ENCODE data around the gene VEPH1. TPM values are rescaled to one million over a fixed set of nuclear protein-coding genes. Genes with fewer than 3 reads are reported as not detected.

Gene VEPH1
- total RNA-seq, 1 experiment from 2014 or later, result 0.32 TPM

DNA sequence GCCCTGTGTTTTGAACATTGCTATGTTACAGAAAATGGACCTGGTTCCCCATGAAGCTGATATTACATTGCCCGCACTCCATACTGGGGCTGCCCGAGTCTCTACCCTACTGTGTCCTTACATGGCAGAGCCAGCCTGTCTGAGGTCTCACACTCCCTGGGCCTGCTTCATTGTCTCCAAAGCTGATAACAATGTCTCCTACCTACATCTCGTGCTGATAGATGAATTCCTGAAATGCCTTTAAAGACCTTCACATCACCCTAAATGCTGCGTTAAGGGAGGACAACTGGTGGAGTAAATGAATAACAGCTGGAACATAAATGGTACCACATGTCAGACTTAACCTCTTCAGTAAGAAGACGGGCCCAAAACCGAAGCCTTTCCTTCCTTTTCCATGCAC, 129.4 kb downstream of the VEPH1 start:
- H3K4me3 ChIP-seq (ENCODE audit: low read depth, low read length, poor library complexity, severe bottlenecking), result no peak overlapping the region
- no TSS peak for BruUV-seq (replicated peaks)
- H3K36me3 ChIP-seq (ENCODE audit: insufficient read depth, low read length, poor library complexity, severe bottlenecking), result no peaks in the 10 kb centered on the region
- intact Hi-C loops (cut with micrococcal nuclease; ENCODE audit: unreplicated experiment), result no loop called here
- H3K4me1 ChIP-seq (ENCODE audit: insufficient read depth, low read length, poor library complexity, severe bottlenecking), result peaks cover 29% of the 10 kb centered on the region
- POLR2A ChIA-PET (ENCODE audit: low non-redundant PET), result no interaction called here
- no peaks in the 10 kb centered on the region for H3K9me3 ChIP-seq (ENCODE audit: low read depth, low read length, poor library complexity, severe bottlenecking)
- H3K27me3 ChIP-seq (replicated peaks; ENCODE audit: insufficient read depth, low read depth, low read length, poor library complexity), result peaks cover 7% of the 10 kb centered on the region
- no peak overlapping the region for H3K27ac ChIP-seq (ENCODE audit: low read depth, low read length, poor library complexity, severe bottlenecking)
- CTCF ChIA-PET, result no interaction called here
- peak; percentile 11 for DNase-seq (ENCODE audit: low spot score)
- no peak for TF ChIP-seq EZH2 (IDR thresholded peaks at IDR 0.05; ENCODE audit: borderline replicate concordance, low read depth, low read length, poor library complexity, severe bottlenecking)
- TF ChIP-seq, protein P1, sequence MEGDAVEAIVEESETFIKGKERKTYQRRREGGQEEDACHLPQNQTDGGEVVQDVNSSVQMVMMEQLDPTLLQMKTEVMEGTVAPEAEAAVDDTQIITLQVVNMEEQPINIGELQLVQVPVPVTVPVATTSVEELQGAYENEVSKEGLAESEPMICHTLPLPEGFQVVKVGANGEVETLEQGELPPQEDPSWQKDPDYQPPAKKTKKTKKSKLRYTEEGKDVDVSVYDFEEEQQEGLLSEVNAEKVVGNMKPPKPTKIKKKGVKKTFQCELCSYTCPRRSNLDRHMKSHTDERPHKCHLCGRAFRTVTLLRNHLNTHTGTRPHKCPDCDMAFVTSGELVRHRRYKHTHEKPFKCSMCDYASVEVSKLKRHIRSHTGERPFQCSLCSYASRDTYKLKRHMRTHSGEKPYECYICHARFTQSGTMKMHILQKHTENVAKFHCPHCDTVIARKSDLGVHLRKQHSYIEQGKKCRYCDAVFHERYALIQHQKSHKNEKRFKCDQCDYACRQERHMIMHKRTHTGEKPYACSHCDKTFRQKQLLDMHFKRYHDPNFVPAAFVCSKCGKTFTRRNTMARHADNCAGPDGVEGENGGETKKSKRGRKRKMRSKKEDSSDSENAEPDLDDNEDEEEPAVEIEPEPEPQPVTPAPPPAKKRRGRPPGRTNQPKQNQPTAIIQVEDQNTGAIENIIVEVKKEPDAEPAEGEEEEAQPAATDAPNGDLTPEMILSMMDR (conservative IDR thresholded peaks at IDR 0.05; ENCODE audit: low read depth, low read length), result no peak

DNA sequence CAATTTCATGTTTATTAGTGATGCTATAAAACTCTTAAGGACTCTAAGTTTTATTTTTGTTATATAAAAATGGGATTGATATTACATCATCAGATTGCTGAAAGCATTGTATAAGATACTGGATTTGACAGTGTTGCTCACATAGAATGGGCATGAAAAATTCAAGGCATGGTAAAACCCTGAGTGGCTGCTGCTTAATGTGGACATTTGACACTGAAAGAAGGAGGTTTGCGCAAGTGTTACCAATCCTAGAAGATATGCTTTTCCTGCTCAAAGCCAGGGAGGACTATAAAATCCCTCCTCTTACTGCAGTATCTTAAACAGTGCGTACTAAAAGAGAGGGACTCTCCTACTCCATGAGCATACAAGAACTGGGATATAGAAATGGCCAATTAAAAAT, 132.3 kb downstream of the VEPH1 start:
- BruUV-seq (replicated peaks), result no TSS peak
- POLR2A ChIA-PET (ENCODE audit: low non-redundant PET), result no interaction called here
- intact Hi-C loops (cut with micrococcal nuclease; ENCODE audit: unreplicated experiment), result no loop called here

DNA sequence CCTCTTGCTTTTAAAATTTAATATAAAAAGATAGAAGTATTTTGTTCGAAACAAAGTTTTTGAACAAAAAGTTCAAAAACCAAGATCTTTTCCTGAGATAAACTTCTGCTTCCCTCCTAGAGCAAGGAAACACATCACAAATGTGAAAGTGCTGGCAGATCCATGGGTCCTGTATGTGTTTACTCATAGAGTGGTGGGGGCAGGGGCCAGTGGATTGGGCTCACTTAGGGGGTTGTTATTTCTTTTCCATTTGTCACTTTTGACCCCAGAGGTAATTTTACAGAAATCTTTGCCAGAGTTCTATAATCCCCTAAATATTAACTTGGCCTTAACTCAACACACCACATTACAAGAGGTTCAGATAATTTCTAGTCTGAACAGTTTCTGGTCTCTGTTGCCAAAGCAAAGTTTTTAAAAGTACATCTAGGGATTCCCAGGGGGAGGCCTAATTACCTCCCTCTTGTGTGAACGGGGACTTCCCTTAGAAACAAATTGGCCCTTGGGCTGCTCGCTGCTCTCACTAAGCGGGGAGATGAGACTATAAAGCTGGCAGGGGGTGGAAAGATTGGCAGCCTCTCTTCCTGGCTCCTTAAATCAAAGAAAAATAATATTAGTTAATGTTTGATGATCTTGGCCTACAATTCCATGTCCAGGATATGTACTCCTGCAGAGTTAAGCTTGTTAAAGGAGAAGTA, 133.3 kb downstream of the VEPH1 start:
- peaks cover 7% of the 10 kb centered on the region for H3K27me3 ChIP-seq (replicated peaks; ENCODE audit: insufficient read depth, low read depth, low read length, poor library complexity)
- TF ChIP-seq, protein P1 (conservative IDR thresholded peaks at IDR 0.05; ENCODE audit: low read depth, low read length), result no peak
- TF ChIP-seq EZH2 (IDR thresholded peaks at IDR 0.05; ENCODE audit: borderline replicate concordance, low read depth, low read length, poor library complexity, severe bottlenecking), result no peak
- peak; percentile 98 for DNase-seq (ENCODE audit: low spot score)
- CTCF ChIA-PET, result no interaction called here
- H3K4me1 ChIP-seq (ENCODE audit: insufficient read depth, low read length, poor library complexity, severe bottlenecking), result peaks cover 26% of the 10 kb centered on the region
- intact Hi-C loops (cut with micrococcal nuclease; ENCODE audit: unreplicated experiment), result no loop called here
- no peak overlapping the region for H3K27ac ChIP-seq (ENCODE audit: low read depth, low read length, poor library complexity, severe bottlenecking)
- no peak overlapping the region for H3K4me3 ChIP-seq (ENCODE audit: low read depth, low read length, poor library complexity, severe bottlenecking)
- no TSS peak for BruUV-seq (replicated peaks)
- no peaks in the 10 kb centered on the region for H3K9me3 ChIP-seq (ENCODE audit: low read depth, low read length, poor library complexity, severe bottlenecking)
- POLR2A ChIA-PET (ENCODE audit: low non-redundant PET), result no interaction called here
- H3K36me3 ChIP-seq (ENCODE audit: insufficient read depth, low read length, poor library complexity, severe bottlenecking), result no peaks in the 10 kb centered on the region

More for the DNA sequence above, 132.3 kb downstream of the VEPH1 start:
- H3K9me3 ChIP-seq (ENCODE audit: low read depth, low read length, poor library complexity, severe bottlenecking), result no peaks in the 10 kb centered on the region
- no peaks in the 10 kb centered on the region for H3K36me3 ChIP-seq (ENCODE audit: insufficient read depth, low read length, poor library complexity, severe bottlenecking)
- H3K4me3 ChIP-seq (ENCODE audit: low read depth, low read length, poor library complexity, severe bottlenecking), result no peak overlapping the region
- CTCF ChIA-PET, result no interaction called here
- no peak for TF ChIP-seq EZH2 (IDR thresholded peaks at IDR 0.05; ENCODE audit: borderline replicate concordance, low read depth, low read length, poor library complexity, severe bottlenecking)
- TF ChIP-seq, protein P1 (conservative IDR thresholded peaks at IDR 0.05; ENCODE audit: low read depth, low read length), result no peak
- H3K27me3 ChIP-seq (replicated peaks; ENCODE audit: insufficient read depth, low read depth, low read length, poor library complexity), result peaks cover 7% of the 10 kb centered on the region
- H3K27ac ChIP-seq (ENCODE audit: low read depth, low read length, poor library complexity, severe bottlenecking), result no peak overlapping the region
- peaks cover 26% of the 10 kb centered on the region for H3K4me1 ChIP-seq (ENCODE audit: insufficient read depth, low read length, poor library complexity, severe bottlenecking)
- peak; percentile 35 for DNase-seq (ENCODE audit: low spot score)

Data from A673 (cell line).